Measurements from ENCODE around the gene MAP3K21.

DNA sequence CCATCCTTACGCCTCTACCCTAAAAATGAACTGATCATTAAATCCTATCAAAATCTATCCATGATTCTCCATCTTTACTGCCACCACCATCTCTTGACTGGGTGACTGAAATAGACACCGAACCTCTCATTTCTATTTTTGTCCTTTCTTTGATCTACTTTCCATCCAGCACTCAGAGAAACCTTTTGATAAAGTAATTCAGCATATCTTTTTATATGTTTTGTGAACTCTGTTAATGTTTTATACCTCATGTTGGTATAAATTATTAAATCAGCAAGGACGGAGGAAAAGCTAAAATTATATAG, 45.0 kb upstream of the MAP3K21 start:
- TF ChIP-seq, protein P1, sequence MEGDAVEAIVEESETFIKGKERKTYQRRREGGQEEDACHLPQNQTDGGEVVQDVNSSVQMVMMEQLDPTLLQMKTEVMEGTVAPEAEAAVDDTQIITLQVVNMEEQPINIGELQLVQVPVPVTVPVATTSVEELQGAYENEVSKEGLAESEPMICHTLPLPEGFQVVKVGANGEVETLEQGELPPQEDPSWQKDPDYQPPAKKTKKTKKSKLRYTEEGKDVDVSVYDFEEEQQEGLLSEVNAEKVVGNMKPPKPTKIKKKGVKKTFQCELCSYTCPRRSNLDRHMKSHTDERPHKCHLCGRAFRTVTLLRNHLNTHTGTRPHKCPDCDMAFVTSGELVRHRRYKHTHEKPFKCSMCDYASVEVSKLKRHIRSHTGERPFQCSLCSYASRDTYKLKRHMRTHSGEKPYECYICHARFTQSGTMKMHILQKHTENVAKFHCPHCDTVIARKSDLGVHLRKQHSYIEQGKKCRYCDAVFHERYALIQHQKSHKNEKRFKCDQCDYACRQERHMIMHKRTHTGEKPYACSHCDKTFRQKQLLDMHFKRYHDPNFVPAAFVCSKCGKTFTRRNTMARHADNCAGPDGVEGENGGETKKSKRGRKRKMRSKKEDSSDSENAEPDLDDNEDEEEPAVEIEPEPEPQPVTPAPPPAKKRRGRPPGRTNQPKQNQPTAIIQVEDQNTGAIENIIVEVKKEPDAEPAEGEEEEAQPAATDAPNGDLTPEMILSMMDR (IDR thresholded peaks at IDR 0.05): no peak
- no peak for TF ChIP-seq POLR2A (IDR thresholded peaks at IDR 0.05)
